PC-3 (cell line): ENCODE measurements around the gene GATA3.

Experiments
- EZH2 ChIP-seq: fragments of 300-600 bp; sonication (generic); IDR thresholded peaks from one replicate; pipeline ENCODE4 v1.6.1; 2017; ENCODE audit warnings: antibody characterized with exemption, mild to moderate bottlenecking, low read length; ENCODE audit not compliant: unreplicated experiment
- TF ChIP-seq, protein P1 (sequence below): fragments of 300-600 bp; sonication (generic); conservative IDR thresholded peaks from 2 replicates; pipeline ENCODE4 v1.5.1; 2017; ENCODE audit warnings: antibody characterized with exemption, low read depth, mild to moderate bottlenecking, low read length

DNA sequence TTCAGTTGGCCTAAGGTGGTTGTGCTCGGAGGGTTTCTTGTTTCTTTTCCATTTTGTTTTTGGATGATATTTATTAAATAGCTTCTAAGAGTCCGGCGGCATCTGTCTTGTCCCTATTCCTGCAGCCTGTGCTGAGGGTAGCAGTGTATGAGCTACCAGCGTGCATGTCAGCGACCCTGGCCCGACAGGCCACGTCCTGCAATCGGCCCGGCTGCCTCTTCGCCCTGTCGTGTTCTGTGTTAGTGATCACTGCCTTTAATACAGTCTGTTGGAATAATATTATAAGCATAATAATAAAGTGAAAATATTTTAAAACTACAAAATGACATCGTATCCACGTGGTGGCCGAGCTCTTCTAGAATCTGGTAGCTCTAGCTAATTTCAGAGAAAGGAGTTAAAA, 20.4 kb downstream of the GATA3 start:
- no peak for TF ChIP-seq EZH2
- TF ChIP-seq, protein P1, sequence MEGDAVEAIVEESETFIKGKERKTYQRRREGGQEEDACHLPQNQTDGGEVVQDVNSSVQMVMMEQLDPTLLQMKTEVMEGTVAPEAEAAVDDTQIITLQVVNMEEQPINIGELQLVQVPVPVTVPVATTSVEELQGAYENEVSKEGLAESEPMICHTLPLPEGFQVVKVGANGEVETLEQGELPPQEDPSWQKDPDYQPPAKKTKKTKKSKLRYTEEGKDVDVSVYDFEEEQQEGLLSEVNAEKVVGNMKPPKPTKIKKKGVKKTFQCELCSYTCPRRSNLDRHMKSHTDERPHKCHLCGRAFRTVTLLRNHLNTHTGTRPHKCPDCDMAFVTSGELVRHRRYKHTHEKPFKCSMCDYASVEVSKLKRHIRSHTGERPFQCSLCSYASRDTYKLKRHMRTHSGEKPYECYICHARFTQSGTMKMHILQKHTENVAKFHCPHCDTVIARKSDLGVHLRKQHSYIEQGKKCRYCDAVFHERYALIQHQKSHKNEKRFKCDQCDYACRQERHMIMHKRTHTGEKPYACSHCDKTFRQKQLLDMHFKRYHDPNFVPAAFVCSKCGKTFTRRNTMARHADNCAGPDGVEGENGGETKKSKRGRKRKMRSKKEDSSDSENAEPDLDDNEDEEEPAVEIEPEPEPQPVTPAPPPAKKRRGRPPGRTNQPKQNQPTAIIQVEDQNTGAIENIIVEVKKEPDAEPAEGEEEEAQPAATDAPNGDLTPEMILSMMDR, result no peak
